ENCODE data around the gene CCT8L2.

DNA sequence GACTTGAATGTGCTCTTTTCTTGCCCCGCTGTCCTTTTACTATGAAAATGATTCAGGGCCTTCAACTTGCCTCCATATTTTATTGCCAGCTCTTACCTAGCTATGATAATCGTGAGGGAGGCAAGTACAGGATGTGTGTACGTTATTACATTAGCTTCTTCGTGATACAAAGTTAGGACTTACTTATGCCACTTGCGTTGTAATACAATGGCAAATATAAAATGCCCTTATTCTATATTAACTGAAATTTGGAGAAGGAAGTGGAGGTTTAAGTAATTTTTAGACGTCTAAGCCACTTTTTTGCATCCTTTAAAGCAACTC, 10.8 kb upstream of the CCT8L2 start:
- TF ChIP-seq RAD21 (IDR thresholded peaks at IDR 0.05) = no peak
- TF ChIP-seq, protein P1, sequence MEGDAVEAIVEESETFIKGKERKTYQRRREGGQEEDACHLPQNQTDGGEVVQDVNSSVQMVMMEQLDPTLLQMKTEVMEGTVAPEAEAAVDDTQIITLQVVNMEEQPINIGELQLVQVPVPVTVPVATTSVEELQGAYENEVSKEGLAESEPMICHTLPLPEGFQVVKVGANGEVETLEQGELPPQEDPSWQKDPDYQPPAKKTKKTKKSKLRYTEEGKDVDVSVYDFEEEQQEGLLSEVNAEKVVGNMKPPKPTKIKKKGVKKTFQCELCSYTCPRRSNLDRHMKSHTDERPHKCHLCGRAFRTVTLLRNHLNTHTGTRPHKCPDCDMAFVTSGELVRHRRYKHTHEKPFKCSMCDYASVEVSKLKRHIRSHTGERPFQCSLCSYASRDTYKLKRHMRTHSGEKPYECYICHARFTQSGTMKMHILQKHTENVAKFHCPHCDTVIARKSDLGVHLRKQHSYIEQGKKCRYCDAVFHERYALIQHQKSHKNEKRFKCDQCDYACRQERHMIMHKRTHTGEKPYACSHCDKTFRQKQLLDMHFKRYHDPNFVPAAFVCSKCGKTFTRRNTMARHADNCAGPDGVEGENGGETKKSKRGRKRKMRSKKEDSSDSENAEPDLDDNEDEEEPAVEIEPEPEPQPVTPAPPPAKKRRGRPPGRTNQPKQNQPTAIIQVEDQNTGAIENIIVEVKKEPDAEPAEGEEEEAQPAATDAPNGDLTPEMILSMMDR (IDR thresholded peaks at IDR 0.05; ENCODE audit: low read depth, low read length, missing input control) = no peak
- no peak for TF ChIP-seq HNF4G (IDR thresholded peaks at IDR 0.05)
- TF ChIP-seq EGR1 (IDR thresholded peaks at IDR 0.05; ENCODE audit: low read depth in 2 of 2) = no peak
- TF ChIP-seq, protein P2, sequence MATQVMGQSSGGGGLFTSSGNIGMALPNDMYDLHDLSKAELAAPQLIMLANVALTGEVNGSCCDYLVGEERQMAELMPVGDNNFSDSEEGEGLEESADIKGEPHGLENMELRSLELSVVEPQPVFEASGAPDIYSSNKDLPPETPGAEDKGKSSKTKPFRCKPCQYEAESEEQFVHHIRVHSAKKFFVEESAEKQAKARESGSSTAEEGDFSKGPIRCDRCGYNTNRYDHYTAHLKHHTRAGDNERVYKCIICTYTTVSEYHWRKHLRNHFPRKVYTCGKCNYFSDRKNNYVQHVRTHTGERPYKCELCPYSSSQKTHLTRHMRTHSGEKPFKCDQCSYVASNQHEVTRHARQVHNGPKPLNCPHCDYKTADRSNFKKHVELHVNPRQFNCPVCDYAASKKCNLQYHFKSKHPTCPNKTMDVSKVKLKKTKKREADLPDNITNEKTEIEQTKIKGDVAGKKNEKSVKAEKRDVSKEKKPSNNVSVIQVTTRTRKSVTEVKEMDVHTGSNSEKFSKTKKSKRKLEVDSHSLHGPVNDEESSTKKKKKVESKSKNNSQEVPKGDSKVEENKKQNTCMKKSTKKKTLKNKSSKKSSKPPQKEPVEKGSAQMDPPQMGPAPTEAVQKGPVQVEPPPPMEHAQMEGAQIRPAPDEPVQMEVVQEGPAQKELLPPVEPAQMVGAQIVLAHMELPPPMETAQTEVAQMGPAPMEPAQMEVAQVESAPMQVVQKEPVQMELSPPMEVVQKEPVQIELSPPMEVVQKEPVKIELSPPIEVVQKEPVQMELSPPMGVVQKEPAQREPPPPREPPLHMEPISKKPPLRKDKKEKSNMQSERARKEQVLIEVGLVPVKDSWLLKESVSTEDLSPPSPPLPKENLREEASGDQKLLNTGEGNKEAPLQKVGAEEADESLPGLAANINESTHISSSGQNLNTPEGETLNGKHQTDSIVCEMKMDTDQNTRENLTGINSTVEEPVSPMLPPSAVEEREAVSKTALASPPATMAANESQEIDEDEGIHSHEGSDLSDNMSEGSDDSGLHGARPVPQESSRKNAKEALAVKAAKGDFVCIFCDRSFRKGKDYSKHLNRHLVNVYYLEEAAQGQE (IDR thresholded peaks at IDR 0.05) = no peak
- TF ChIP-seq, protein P3, sequence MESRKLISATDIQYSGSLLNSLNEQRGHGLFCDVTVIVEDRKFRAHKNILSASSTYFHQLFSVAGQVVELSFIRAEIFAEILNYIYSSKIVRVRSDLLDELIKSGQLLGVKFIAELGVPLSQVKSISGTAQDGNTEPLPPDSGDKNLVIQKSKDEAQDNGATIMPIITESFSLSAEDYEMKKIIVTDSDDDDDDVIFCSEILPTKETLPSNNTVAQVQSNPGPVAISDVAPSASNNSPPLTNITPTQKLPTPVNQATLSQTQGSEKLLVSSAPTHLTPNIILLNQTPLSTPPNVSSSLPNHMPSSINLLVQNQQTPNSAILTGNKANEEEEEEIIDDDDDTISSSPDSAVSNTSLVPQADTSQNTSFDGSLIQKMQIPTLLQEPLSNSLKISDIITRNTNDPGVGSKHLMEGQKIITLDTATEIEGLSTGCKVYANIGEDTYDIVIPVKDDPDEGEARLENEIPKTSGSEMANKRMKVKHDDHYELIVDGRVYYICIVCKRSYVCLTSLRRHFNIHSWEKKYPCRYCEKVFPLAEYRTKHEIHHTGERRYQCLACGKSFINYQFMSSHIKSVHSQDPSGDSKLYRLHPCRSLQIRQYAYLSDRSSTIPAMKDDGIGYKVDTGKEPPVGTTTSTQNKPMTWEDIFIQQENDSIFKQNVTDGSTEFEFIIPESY (IDR thresholded peaks at IDR 0.05) = no peak
- TF ChIP-seq, protein P4, sequence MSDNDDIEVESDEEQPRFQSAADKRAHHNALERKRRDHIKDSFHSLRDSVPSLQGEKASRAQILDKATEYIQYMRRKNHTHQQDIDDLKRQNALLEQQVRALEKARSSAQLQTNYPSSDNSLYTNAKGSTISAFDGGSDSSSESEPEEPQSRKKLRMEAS (IDR thresholded peaks at IDR 0.05) = no peak
- TF ChIP-seq FOXA1 (IDR thresholded peaks at IDR 0.05) = no peak
- TF ChIP-seq JUND (IDR thresholded peaks at IDR 0.05) = no peak
- no peak for TF ChIP-seq GABPA (IDR thresholded peaks at IDR 0.05 in 1 of 2, conservative IDR thresholded peaks at IDR 0.05 in 1 of 2)
- no peak for TF ChIP-seq SP1 (IDR thresholded peaks at IDR 0.05)
- TF ChIP-seq, protein P5, sequence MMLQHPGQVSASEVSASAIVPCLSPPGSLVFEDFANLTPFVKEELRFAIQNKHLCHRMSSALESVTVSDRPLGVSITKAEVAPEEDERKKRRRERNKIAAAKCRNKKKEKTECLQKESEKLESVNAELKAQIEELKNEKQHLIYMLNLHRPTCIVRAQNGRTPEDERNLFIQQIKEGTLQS (IDR thresholded peaks at IDR 0.05) = no peak
- no peak for TF ChIP-seq TAF1 (conservative IDR thresholded peaks at IDR 0.05)
- TF ChIP-seq YY1 (IDR thresholded peaks at IDR 0.05) = no peak

Measured in liver (tissue), 3 donors.